ENCODE results near the gene ANO9.
A peak's percentile ranks its signal among the peaks of the same experiment; 100 is the strongest.
"Not testable (repeated sequence)": the region's sequence is repeated elsewhere in the genome, so short reads cannot be mapped to it uniquely, and the experiment has no call there.

The ANO9 gene

DNA sequence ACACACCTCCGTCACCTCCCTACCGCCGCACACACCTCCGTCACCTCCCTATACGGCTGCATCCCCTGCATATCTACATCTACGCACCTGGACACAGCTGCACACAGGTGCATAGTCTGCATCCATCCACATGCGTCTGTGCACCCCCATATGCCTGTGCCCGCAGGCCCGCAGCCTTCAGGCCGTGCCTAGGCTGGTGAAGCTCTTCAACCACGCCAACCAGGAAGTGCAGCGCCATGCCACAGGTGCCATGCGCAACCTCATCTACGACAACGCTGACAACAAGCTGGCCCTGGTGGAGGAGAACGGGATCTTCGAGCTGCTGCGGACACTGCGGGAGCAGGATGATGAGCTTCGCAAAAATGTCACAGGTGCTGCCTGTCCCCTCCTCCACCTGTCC is 43.0 kb downstream of the ANO9 start:
- no peak for DNase-seq

GRCh38 chr11:396948-397548 is 44.8 kb downstream of the ANO9 start:
- DNase-seq, result no peak

DNA sequence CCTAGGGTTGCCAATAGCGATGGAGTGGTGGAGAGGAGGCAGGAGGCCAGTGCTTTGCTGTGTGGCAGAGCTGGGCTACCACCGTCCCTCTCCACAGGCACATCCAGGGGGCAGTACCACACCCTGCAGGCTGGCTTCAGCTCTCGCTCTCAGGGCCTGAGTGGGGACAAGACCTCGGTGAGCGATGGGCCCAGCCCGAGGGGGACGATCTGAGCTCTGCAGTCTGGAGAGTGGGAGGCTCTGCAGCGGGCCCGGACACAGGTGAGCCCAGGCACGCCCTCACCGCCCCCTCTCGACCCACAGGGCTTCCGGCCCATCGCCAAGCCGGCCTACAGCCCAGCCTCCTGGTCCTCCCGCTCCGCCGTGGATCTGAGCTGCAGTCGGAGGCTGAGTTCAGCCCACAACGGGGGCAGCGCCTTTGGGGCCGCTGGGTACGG is 45.3 kb downstream of the ANO9 start:
- no peak for DNase-seq

- no peak for DNase-seq
These were observed 45.9 kb downstream of the ANO9 start for GRCh38 chr11:395866-396265.

GRCh38 chr11:394858-395655 is 46.8 kb downstream of the ANO9 start:
- no peak for DNase-seq

DNA sequence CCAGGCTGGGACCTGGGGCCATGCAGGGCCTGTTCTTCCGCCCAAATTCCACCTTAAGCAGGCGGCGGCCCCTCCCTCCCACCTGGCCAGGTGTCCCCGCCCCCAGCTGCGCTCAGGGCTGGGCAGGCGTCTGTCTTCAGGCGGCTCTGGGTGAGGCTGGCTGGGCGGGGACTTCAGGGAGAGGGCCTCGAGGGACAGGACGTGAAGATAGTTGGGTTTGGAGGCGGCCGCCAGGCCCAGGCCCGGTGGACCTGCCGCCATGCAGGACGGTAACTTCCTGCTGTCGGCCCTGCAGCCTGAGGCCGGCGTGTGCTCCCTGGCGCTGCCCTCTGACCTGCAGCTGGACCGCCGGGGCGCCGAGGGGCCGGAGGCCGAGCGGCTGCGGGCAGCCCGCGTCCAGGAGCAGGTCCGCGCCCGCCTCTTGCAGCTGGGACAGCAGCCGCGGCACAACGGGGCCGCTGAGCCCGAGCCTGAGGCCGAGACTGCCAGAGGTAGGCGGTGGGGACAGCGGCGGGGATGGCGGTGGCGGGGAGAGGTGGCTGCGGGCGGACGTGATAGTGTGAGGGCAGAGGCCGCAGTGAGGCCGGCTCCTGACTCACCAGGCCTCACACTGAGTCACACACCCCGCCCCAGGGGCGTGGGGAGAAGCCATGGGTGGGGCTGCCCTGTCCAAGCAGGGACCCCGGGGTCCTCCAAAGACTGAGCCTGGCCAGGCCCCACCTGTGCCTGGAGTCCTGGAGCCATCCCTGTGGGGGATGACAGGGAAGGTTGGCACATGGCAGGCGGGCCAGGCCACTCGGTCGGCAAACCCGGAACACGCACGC is 47.6 kb downstream of the ANO9 start, which contains the start of gene PKP3:
Gene PKP3, plus strand, starts transcription at position 176 of the 824 bp plus-strand sequence. Its CDS starts 84 bp downstream, at position 260.
- peak; percentile 49 for DNase-seq

- DNase-seq, result no peak
These were observed 48.4 kb downstream of the ANO9 start for GRCh38 chr11:393219-394033.

DNA sequence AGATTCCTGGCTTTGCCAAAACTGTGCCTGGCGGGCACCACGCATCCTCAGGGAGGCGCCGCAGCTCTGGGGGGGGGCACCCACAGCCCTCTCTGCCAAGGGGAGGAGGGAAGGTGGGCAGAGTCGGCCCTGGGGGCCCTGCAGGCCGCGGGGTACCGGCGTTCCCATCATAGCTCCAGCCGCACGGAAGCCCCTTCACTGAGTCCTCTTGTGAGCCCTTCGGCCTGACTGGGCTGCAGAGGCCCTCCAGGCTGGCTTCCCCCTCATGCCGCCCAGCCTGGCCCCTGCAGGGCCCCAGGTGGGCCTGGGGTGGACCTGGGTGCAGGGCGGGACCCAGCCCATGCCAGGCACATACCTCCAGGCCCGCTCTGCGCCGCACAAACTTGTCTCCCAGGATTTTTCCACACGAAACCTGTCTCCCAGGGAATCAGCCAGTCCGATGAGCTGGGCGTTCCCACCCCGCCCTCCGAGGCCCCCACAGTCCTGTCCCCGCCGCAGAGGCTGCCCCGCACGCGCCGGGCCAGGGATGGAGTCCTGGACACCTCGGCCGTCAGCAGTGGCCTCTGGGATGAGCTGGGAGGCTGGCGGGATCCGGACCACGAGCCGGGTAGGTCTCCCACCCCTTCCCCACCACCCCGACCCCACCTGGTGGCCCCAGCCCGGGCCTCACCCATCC is 49.6 kb downstream of the ANO9 start:
- no peak for DNase-seq

- DNase-seq, result no peak
These were observed 50.4 kb downstream of the ANO9 start for GRCh38 chr11:391117-392017.

DNA sequence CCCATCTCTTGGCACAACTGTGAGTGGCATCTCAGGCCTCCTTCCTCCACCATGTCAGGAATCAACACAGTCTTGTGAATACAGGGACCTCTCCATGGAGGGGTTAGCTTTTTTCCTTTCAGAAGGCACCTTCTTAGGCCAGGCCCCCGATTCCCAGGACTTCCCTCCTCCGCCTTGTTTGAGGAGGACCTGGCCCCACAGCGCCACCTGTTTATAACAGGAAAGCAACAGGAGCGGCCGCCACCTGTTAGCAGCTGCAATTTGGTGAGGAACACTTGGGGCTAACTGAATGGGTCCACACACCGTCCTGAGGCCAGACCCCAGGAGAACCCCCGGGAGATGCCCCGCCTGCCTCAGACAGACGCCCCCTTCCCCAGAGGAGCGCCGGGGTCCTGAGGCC is 51.6 kb downstream of the ANO9 start:
- DNase-seq, result no peak

GRCh38 chr11:389369-389768 is 52.4 kb downstream of the ANO9 start:
- DNase-seq, result not testable (repeated sequence)

GRCh38 chr11:387193-387793 is 54.5 kb downstream of the ANO9 start:
- no peak for DNase-seq

DNA sequence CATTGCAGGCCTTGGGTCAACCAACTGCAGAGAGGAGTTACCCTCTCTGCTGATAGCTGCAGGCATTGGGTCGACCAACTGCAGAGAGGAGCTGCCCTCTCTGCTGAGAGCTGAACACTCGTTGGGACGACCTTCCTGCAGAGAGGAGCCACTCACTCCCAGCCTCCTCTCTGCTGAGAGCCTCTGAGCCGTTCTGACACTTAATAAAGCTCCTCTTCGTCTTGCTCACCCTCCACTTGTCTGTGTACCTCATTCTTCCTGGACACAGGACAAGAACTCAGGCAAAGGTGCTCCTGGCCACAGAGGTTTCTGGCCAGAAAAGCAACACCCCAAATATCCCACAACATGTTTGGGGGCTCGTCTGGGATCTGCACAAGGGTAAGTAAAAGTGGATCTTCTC is 55.3 kb downstream of the ANO9 start:
- no peak for DNase-seq

DNA sequence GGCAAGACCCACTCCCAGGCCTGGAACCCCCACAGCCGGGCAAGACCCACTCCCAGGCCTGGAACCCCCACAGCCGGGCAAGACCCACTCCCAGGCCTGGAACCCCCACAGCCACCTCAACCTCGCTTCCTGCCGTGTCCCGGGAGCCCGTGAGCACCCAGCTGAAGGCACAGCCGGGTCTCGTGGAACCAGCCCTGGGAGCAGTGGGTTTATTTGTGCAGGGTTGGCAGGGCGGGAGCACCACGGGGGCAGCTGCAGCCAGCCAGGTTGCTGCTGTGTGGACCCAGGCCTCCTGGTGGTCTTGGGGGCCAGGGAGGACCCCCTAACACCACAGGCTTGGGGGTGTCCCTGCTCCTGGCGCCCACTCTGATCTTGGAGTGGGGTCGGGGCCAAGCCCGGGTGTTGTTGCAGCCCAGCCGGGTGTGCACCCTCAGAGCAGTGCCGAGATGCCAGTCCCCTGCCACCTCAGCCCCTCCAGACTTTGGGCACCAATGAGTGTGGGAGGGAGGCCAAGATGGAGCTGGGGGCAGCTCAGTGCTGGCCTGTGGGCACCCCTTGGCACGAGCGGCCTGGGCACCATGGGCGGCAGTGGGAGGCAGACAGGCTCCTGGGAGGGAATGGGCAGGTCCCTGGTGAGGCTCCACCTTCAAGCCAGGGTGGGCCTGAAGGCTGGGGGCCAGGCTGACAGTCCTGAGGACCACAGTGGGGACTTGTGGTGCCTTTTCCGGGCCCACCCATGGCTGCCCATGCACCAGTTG is 56.0 kb downstream of the ANO9 start:
- no peak for DNase-seq

DNA sequence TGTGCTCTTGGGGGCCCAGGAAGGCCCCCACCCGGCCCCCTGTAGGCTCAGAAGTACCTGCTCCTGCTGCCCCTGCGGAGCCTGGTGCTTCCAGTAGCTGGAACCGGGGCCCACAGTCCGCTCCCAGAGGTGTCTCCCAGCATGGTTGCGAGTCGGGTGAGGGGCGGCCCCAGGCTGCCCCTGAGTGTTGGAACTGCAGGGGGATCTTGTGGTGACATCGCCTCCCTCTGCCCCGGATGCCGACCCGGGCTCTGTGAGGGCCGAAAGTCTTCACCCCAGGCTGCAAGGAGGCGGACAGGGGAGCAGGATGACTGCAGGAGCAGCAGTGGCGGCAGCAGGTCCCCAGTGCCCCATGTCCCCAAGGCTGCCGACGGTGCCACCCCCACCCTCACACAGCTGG is 57.3 kb downstream of the ANO9 start:
- DNase-seq, result no peak

DNA sequence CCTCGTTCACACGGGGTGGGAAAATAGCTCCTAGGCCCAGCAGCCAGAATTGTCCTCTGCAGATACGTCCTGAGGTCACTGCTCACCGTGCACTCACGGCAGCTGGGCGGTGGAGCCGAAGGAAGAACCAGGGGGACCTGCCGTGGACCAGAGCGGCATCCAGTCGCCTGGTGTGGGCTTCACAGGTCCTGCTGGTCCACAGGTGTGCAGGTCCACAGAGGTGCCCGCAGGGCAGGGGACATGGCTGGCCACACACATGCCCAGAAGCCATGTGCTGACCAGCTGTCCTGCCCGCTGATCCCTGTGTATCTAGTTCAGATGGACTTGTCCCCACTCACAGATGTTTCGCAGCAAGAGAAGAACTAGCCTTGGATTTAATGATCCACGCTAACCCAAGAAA is 58.4 kb downstream of the ANO9 start:
- DNase-seq, result no peak

GRCh38 chr11:382081-382629 is 59.7 kb downstream of the ANO9 start:
- no peak for DNase-seq

GRCh38 chr11:381501-382072 is 60.2 kb downstream of the ANO9 start:
- DNase-seq, result no peak

- DNase-seq, result no peak
These were observed 60.8 kb downstream of the ANO9 start for GRCh38 chr11:380996-381395.

Measured in NCI-H2029 treated with DMSO at 0.1 percent for 48 hours (cell line).